ENCODE measurements around the gene PCNX2. TPM values are rescaled to one million over a fixed set of nuclear protein-coding genes. Genes with fewer than 3 reads are reported as not detected.

Gene PCNX2
- total RNA-seq, 2 experiments from 2014 or later, result 11.5 to 12.2 TPM

GRCh38 chr1:232956081-232956480 lies 339.4 kb downstream of the PCNX2 start:
- Mint-ChIP-seq H3K9me3 (peaks cover 6% of the 10 kb centered on the region), H3K27ac (no peak overlapping the region), H3K27me3 (ENCODE audit: low read depth) (no peaks in the 10 kb centered on the region), H3K36me3 (ENCODE audit: low read depth) (peaks cover 42% of the 10 kb centered on the region), H3K4me3 (no peak overlapping the region), H3K4me1 (ENCODE audit: low read depth) (peaks cover 23% of the 10 kb centered on the region)
- intact Hi-C loops (cut with micrococcal nuclease), result no loop called here
- no peak for DNase-seq
- CTCF ChIA-PET, result interaction anchor here (1.4 kb wide), 1 partner anchor 10 kb away, joined by 3 read pairs; no protein-coding TSS in a partner anchor

GRCh38 chr1:232954594-232955365 lies 340.7 kb downstream of the PCNX2 start:
- Mint-ChIP-seq H3K9me3 (peaks cover 6% of the 10 kb centered on the region), H3K27ac (no peak overlapping the region), H3K4me3 (no peak overlapping the region), H3K4me1 (ENCODE audit: low read depth) (peaks cover 25% of the 10 kb centered on the region), H3K36me3 (ENCODE audit: low read depth) (peaks cover 36% of the 10 kb centered on the region), H3K27me3 (ENCODE audit: low read depth) (no peaks in the 10 kb centered on the region)
- intact Hi-C loops (cut with micrococcal nuclease), result loop anchor here (5.0 kb wide), 2 partner anchors 343 to 1977 kb away; partner anchors contain the start of genes ARV1, PCNX2 and TTC13
- CTCF ChIA-PET, result interaction anchor here (1.4 kb wide), 1 partner anchor 11 kb away, joined by 3 read pairs; no protein-coding TSS in a partner anchor
- DNase-seq, result no peak

- peaks cover 31% of the 10 kb centered on the region for H3K4me1 Mint-ChIP-seq (ENCODE audit: low read depth)
- peaks cover 3% of the 10 kb centered on the region for H3K9me3 Mint-ChIP-seq
- no peaks in the 10 kb centered on the region for H3K27me3 Mint-ChIP-seq (ENCODE audit: low read depth)
- CTCF ChIA-PET, result interaction anchor here (0.6 to 1.5 kb wide), 5 partner anchors 10 to 325 kb away, joined by 3 to 4 read pairs (median 3); no protein-coding TSS in a partner anchor
- H3K4me3 Mint-ChIP-seq, result peak overlapping the region; percentile 29
- no peak overlapping the region for H3K27ac Mint-ChIP-seq
- H3K36me3 Mint-ChIP-seq (ENCODE audit: low read depth), result peaks cover 18% of the 10 kb centered on the region
- DNase-seq, result peak; percentile 47
- intact Hi-C loops (cut with micrococcal nuclease), result loop anchor here (5.0 kb wide), 2 partner anchors 344 to 1976 kb away; partner anchors contain the start of genes ARV1, PCNX2 and TTC13
Measured at GRCh38 chr1:232952514-232953499, 342.7 kb downstream of the PCNX2 start.

- H3K27me3 Mint-ChIP-seq (ENCODE audit: low read depth), result no peaks in the 10 kb centered on the region
- peaks cover 31% of the 10 kb centered on the region for H3K4me1 Mint-ChIP-seq (ENCODE audit: low read depth)
- intact Hi-C loops (cut with micrococcal nuclease), result loop anchor here (2.0 to 5.0 kb wide), 4 partner anchors 321 to 1974 kb away; partner anchors contain the start of genes ARV1, MAP3K21, PCNX2 and SIPA1L2
- DNase-seq, result no peak
- peaks cover 9% of the 10 kb centered on the region for H3K36me3 Mint-ChIP-seq (ENCODE audit: low read depth)
- no peak overlapping the region for H3K27ac Mint-ChIP-seq
- H3K9me3 Mint-ChIP-seq, result no peaks in the 10 kb centered on the region
- H3K4me3 Mint-ChIP-seq, result peak overlapping the region; percentile 92
- CTCF ChIA-PET, result interaction anchor here (0.6 to 0.7 kb wide), 4 partner anchors 16 to 349 kb away, joined by 3 to 5 read pairs (median 4); no protein-coding TSS in a partner anchor
Measured at GRCh38 chr1:232951605-232952004, 343.9 kb downstream of the PCNX2 start.

- Mint-ChIP-seq H3K4me3 (peak overlapping the region; percentile 92), H3K27me3 (ENCODE audit: low read depth) (no peaks in the 10 kb centered on the region), H3K9me3 (no peaks in the 10 kb centered on the region), H3K4me1 (ENCODE audit: low read depth) (peaks cover 31% of the 10 kb centered on the region), H3K36me3 (ENCODE audit: low read depth) (peaks cover 7% of the 10 kb centered on the region), H3K27ac (peak overlapping the region; percentile 92)
- CTCF ChIA-PET, result no interaction called here
- intact Hi-C loops (cut with micrococcal nuclease), result loop anchor here (2.0 to 5.0 kb wide), 4 partner anchors 320 to 1974 kb away; partner anchors contain the start of genes ARV1, MAP3K21, PCNX2 and SIPA1L2
- peak; percentile 35 for DNase-seq
Measured at GRCh38 chr1:232951180-232951579, 344.3 kb downstream of the PCNX2 start.

GRCh38 chr1:232950197-232951176 lies 345.0 kb downstream of the PCNX2 start, which contains the start of gene NTPCR:
TSS of gene NTPCR (plus strand) at chr1:232950611. CDS start at chr1:232950711, 100 bp downstream.
- intact Hi-C loops (cut with micrococcal nuclease), result loop anchor here (1.0 to 5.0 kb wide), 7 partner anchors 27 to 1973 kb away; partner anchors contain the start of genes ARV1, MAP10, MAP3K21 and PCNX2
- Mint-ChIP-seq H3K27me3 (ENCODE audit: low read depth) (no peaks in the 10 kb centered on the region), H3K36me3 (ENCODE audit: low read depth) (peaks cover 2% of the 10 kb centered on the region), H3K27ac (peak within 1 kb of the TSS; percentile 92), H3K4me3 (peak within 1 kb of the TSS; percentile 92), H3K4me1 (ENCODE audit: low read depth) (peaks cover 31% of the 10 kb centered on the region), H3K9me3 (no peaks in the 10 kb centered on the region)
- DNase-seq, result peak; percentile 96
- CTCF ChIA-PET, result no interaction called here

GRCh38 chr1:232949636-232950196 lies 345.8 kb downstream of the PCNX2 start:
- Mint-ChIP-seq H3K4me1 (ENCODE audit: low read depth) (peaks cover 31% of the 10 kb centered on the region), H3K4me3 (peak overlapping the region; percentile 92), H3K9me3 (no peaks in the 10 kb centered on the region), H3K27ac (peak overlapping the region; percentile 92), H3K27me3 (ENCODE audit: low read depth) (no peaks in the 10 kb centered on the region), H3K36me3 (ENCODE audit: low read depth) (peaks cover 1% of the 10 kb centered on the region)
- CTCF ChIA-PET, result no interaction called here
- intact Hi-C loops (cut with micrococcal nuclease), result loop anchor here (1.0 to 5.0 kb wide), 7 partner anchors 26 to 1972 kb away; partner anchors contain the start of genes ARV1, MAP10, MAP3K21 and PCNX2
- no peak for DNase-seq

- H3K4me3 Mint-ChIP-seq, result no peak overlapping the region
- H3K27me3 Mint-ChIP-seq (ENCODE audit: low read depth), result no peaks in the 10 kb centered on the region
- H3K36me3 Mint-ChIP-seq (ENCODE audit: low read depth), result no peaks in the 10 kb centered on the region
- H3K27ac Mint-ChIP-seq, result peak overlapping the region; percentile 6
- peaks cover 16% of the 10 kb centered on the region for H3K4me1 Mint-ChIP-seq (ENCODE audit: low read depth)
- no peak for DNase-seq
- CTCF ChIA-PET, result no interaction called here
- no peaks in the 10 kb centered on the region for H3K9me3 Mint-ChIP-seq
- intact Hi-C loops (cut with micrococcal nuclease), result no loop called here
Measured at GRCh38 chr1:232944347-232944746, 351.2 kb downstream of the PCNX2 start.

GRCh38 chr1:232943679-232944252 lies 351.8 kb downstream of the PCNX2 start:
- intact Hi-C loops (cut with micrococcal nuclease), result no loop called here
- CTCF ChIA-PET, result no interaction called here
- Mint-ChIP-seq H3K27ac (peak overlapping the region; percentile 6), H3K36me3 (ENCODE audit: low read depth) (no peaks in the 10 kb centered on the region), H3K4me1 (ENCODE audit: low read depth) (peaks cover 13% of the 10 kb centered on the region), H3K27me3 (ENCODE audit: low read depth) (peaks cover 3% of the 10 kb centered on the region), H3K9me3 (no peaks in the 10 kb centered on the region), H3K4me3 (no peak overlapping the region)
- peak; percentile 25 for DNase-seq

GRCh38 chr1:232942413-232943294 lies 352.9 kb downstream of the PCNX2 start:
- intact Hi-C loops (cut with micrococcal nuclease), result no loop called here
- no peak overlapping the region for H3K27ac Mint-ChIP-seq

More at GRCh38 chr1:232942413-232943294, 352.9 kb downstream of the PCNX2 start:
- DNase-seq, result no peak
- Mint-ChIP-seq H3K9me3 (no peaks in the 10 kb centered on the region), H3K4me3 (no peak overlapping the region), H3K4me1 (ENCODE audit: low read depth) (peaks cover 13% of the 10 kb centered on the region), H3K27me3 (ENCODE audit: low read depth) (peaks cover 9% of the 10 kb centered on the region), H3K36me3 (ENCODE audit: low read depth) (no peaks in the 10 kb centered on the region)
- CTCF ChIA-PET, result interaction anchor here (1.3 kb wide), 1 partner anchor 11 kb away, joined by 4 read pairs; no protein-coding TSS in a partner anchor

Measured in activated naive CD4-positive, alpha-beta T cell treated with anti-CD3 and anti-CD28 coated beads for 36 hours (primary cell).